ENCODE data around the gene OR4D10.

DNA sequence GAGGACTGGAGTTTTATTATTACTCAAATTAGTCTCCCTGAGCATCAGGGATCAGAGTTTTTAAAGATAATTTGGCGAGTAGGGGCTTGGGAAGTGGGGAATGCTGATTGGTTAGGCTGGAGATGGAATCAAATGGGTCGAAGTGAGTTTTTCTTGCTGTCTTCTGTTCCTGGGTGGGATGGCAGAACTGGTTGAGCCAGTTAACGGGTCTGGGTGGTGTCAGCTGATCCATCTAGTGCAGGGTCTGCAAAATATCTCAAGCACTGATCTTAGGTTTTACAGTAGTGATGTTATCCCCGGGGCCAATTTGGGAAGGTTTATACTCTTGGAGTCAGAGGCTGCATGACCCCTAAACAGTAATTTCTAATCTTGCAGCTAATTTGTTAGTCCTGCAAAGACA is 48.0 kb upstream of the OR4D10 start:
- TF ChIP-seq RNF2 (IDR thresholded peaks at IDR 0.05; ENCODE audit: borderline replicate concordance, low read depth, low read length, missing control alignments, poor library complexity, severe bottlenecking) (no peak), POLR2A (IDR thresholded peaks at IDR 0.05; ENCODE audit: control extremely low read depth in 1 of 2, low read depth in 2 of 2, low read length in 2 of 2) (no peak), MAFK (IDR thresholded peaks at IDR 0.05; ENCODE audit: low read depth, low read length) (no peak), EZH2 (IDR thresholded peaks at IDR 0.05; ENCODE audit: low read depth, low read length, severe bottlenecking) (no peak), TAF1 (IDR thresholded peaks at IDR 0.05; ENCODE audit: low read depth, low read length) (no peak), HDAC2 (IDR thresholded peaks at IDR 0.05; ENCODE audit: borderline replicate concordance in 1 of 2, low read depth in 2 of 2, low read length in 2 of 2) (no peak)
- TF ChIP-seq, protein P1, sequence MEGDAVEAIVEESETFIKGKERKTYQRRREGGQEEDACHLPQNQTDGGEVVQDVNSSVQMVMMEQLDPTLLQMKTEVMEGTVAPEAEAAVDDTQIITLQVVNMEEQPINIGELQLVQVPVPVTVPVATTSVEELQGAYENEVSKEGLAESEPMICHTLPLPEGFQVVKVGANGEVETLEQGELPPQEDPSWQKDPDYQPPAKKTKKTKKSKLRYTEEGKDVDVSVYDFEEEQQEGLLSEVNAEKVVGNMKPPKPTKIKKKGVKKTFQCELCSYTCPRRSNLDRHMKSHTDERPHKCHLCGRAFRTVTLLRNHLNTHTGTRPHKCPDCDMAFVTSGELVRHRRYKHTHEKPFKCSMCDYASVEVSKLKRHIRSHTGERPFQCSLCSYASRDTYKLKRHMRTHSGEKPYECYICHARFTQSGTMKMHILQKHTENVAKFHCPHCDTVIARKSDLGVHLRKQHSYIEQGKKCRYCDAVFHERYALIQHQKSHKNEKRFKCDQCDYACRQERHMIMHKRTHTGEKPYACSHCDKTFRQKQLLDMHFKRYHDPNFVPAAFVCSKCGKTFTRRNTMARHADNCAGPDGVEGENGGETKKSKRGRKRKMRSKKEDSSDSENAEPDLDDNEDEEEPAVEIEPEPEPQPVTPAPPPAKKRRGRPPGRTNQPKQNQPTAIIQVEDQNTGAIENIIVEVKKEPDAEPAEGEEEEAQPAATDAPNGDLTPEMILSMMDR (IDR thresholded peaks at IDR 0.05; ENCODE audit: control extremely low read depth in 1 of 3, insufficient read depth in 1 of 3, low read depth in 1 of 3, low read length in 3 of 3) = no peak
